Heart left ventricle (tissue), 13 donors: ENCODE data around the gene ACCS.

ENCODE experiments used
- CTCF ChIP-seq, 12 donors: fragments of 200-600 bp; sonication (generic) in 4 of 12; IDR thresholded peaks; one replicate each; pipeline versions ENCODE4 v1.5.0 to v1.8.0; 2018 to 2022; ENCODE audit warnings: antibody characterized with exemption in 12 of 12, mild to moderate bottlenecking in 5 of 12
- POLR2A ChIP-seq, 2 donors: fragments of 450-650 bp; IDR thresholded peaks; one replicate each; pipeline ENCODE4 v1.6.1; 2017; ENCODE audit warnings: antibody characterized with exemption in 2 of 2, mild to moderate bottlenecking in 2 of 2, moderate library complexity in 2 of 2
- donor health status: ischemic (EF 13 %, LVEDD 7.1; RV severe dilation, severe dysfunction).
- donor health status: DM: no; HTN: yes; CAD: no.
- donor health status: DM: no; HTN: no; CAD: no.
- donor health status: ischemic (EF 25% LVEDD 6.9; RV normal size, moderate dysfunction).
- donor health status: ischemic (EF 25% LVEDD 5.7; RV mildly dilated, moderate dysfunction).
- donor health status: ischemic (EF 35%, LVEDD 5.7; RV mildly dilated, moderate dysfunction).
- donor health status: nonischemic (EF 11% LVEDD 7.7; RV severe dilation, severe dysfunction).
- donor health status: DM: yes; HTN: yes; CAD: no.
- donor health status: PGD.
- donor health status: ischemic (EF 29% LVEDD 5.4; RV normal size, mild dysfunction).
- donor health status: nonischemic (EF 23%, LVEDD 6.1; RV moderate dilation, normal function).

GRCh38 chr11:44085330-44085729, 19.3 kb downstream of the ACCS start:
- TF ChIP-seq CTCF (IDR thresholded peaks at IDR 0.05) (no peak), POLR2A (IDR thresholded peaks at IDR 0.05) (no peak)
